Measurements from ENCODE around the gene ADARB2.

Gene ADARB2

GRCh38 chr10:1611936-1612550 lies 125.3 kb downstream of the ADARB2 start:
- no peak for DNase-seq (ENCODE audit: low read depth)

- no peak for DNase-seq (ENCODE audit: low read depth)
Measured at GRCh38 chr10:1610986-1611770, 126.1 kb downstream of the ADARB2 start.

- DNase-seq (ENCODE audit: low read depth): no peak
Measured at GRCh38 chr10:1609648-1609970, 127.7 kb downstream of the ADARB2 start.

GRCh38 chr10:1608851-1609647 lies 128.3 kb downstream of the ADARB2 start:
- no peak for DNase-seq (ENCODE audit: low read depth)

- DNase-seq (ENCODE audit: low read depth): no peak
Measured at GRCh38 chr10:1608408-1608807, 128.9 kb downstream of the ADARB2 start.

- DNase-seq (ENCODE audit: low read depth): no peak
Measured at GRCh38 chr10:1607466-1607865, 129.9 kb downstream of the ADARB2 start.

GRCh38 chr10:1605999-1606940 lies 131.1 kb downstream of the ADARB2 start:
- DNase-seq (ENCODE audit: low read depth): no peak

- DNase-seq (ENCODE audit: low read depth): no peak
Measured at GRCh38 chr10:1605121-1605520, 132.2 kb downstream of the ADARB2 start.

- no peak for DNase-seq (ENCODE audit: low read depth)
Measured at GRCh38 chr10:1604246-1604645, 133.1 kb downstream of the ADARB2 start.

- DNase-seq (ENCODE audit: low read depth): no peak
Measured at GRCh38 chr10:1603181-1603580, 134.1 kb downstream of the ADARB2 start.

- DNase-seq (ENCODE audit: low read depth): no peak
Measured at GRCh38 chr10:1602037-1602484, 135.3 kb downstream of the ADARB2 start.

- no peak for DNase-seq (ENCODE audit: low read depth)
Measured at GRCh38 chr10:1601406-1601805, 135.9 kb downstream of the ADARB2 start.

GRCh38 chr10:1600861-1601260 lies 136.5 kb downstream of the ADARB2 start:
- DNase-seq (ENCODE audit: low read depth): no peak

- DNase-seq (ENCODE audit: low read depth): no peak
Measured at GRCh38 chr10:1598393-1599153, 138.8 kb downstream of the ADARB2 start.

GRCh38 chr10:1597370-1598146 lies 139.8 kb downstream of the ADARB2 start:
- DNase-seq (ENCODE audit: low read depth): no peak

GRCh38 chr10:1596482-1597099 lies 140.7 kb downstream of the ADARB2 start:
- DNase-seq (ENCODE audit: low read depth): no peak

- DNase-seq (ENCODE audit: low read depth): no peak
Measured at GRCh38 chr10:1595726-1596125, 141.6 kb downstream of the ADARB2 start.

- no peak for DNase-seq (ENCODE audit: low read depth)
Measured at GRCh38 chr10:1595242-1595600, 142.1 kb downstream of the ADARB2 start.

GRCh38 chr10:1594372-1595241 lies 142.7 kb downstream of the ADARB2 start:
- no peak for DNase-seq (ENCODE audit: low read depth)

All from stimulated activated CD8-positive, alpha-beta memory T cell treated with anti-CD3 and anti-CD28 coated beads, Interleukin-7, amount 100 ng/mL, for 24 hours (primary cell).